ENCODE results near the gene KDM4B.

GRCh38 chr19:4971816-4972495 lies 3.0 kb downstream of the KDM4B start:
- TF ChIP-seq CEBPB (tag; IDR thresholded peaks at IDR 0.05), result no peak
- no peak for TF ChIP-seq E2F1 (CRISPR knock-in tag; IDR thresholded peaks at IDR 0.05)
- no peak for TF ChIP-seq ZBED1 (IDR thresholded peaks at IDR 0.05)
- no peak for TF ChIP-seq SNAPC5 (CRISPR knock-in tag; IDR thresholded peaks at IDR 0.05)
- no peak for TF ChIP-seq POLR2AphosphoS5 (IDR thresholded peaks at IDR 0.05; ENCODE audit: control insufficient read depth, insufficient read depth, low read depth, low read length)
- TF ChIP-seq CTCF (IDR thresholded peaks at IDR 0.05 in 2 of 3, conservative IDR thresholded peaks at IDR 0.05 in 1 of 3; ENCODE audit: insufficient read depth in 2 of 3, low read depth in 1 of 3, low read length in 3 of 3), result no peak
- TF ChIP-seq POLR3A (IDR thresholded peaks at IDR 0.05; ENCODE audit: borderline replicate concordance, extremely low read depth, insufficient read depth, insufficient read length), result no peak
- TF ChIP-seq, protein P1, sequence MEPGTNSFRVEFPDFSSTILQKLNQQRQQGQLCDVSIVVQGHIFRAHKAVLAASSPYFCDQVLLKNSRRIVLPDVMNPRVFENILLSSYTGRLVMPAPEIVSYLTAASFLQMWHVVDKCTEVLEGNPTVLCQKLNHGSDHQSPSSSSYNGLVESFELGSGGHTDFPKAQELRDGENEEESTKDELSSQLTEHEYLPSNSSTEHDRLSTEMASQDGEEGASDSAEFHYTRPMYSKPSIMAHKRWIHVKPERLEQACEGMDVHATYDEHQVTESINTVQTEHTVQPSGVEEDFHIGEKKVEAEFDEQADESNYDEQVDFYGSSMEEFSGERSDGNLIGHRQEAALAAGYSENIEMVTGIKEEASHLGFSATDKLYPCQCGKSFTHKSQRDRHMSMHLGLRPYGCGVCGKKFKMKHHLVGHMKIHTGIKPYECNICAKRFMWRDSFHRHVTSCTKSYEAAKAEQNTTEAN (CRISPR knock-in tag; IDR thresholded peaks at IDR 0.05), result no peak
- TF ChIP-seq, protein P2, sequence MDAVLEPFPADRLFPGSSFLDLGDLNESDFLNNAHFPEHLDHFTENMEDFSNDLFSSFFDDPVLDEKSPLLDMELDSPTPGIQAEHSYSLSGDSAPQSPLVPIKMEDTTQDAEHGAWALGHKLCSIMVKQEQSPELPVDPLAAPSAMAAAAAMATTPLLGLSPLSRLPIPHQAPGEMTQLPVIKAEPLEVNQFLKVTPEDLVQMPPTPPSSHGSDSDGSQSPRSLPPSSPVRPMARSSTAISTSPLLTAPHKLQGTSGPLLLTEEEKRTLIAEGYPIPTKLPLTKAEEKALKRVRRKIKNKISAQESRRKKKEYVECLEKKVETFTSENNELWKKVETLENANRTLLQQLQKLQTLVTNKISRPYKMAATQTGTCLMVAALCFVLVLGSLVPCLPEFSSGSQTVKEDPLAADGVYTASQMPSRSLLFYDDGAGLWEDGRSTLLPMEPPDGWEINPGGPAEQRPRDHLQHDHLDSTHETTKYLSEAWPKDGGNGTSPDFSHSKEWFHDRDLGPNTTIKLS (IDR thresholded peaks at IDR 0.05; ENCODE audit: borderline replicate concordance, low read depth), result no peak
- TF ChIP-seq YY1 (IDR thresholded peaks at IDR 0.05; ENCODE audit: borderline replicate concordance in 1 of 3, control insufficient read depth in 1 of 3, extremely low read depth in 1 of 3, insufficient read depth in 3 of 3, insufficient read length in 1 of 3, insufficient replicate concordance in 2 of 3, low read depth in 1 of 3, low read length in 2 of 3), result no peak
- TF ChIP-seq ELF4 (CRISPR knock-in tag; IDR thresholded peaks at IDR 0.05), result no peak
- no peak for TF ChIP-seq SMARCC2 (IDR thresholded peaks at IDR 0.05; ENCODE audit: low read depth)
- TF ChIP-seq, protein P3, sequence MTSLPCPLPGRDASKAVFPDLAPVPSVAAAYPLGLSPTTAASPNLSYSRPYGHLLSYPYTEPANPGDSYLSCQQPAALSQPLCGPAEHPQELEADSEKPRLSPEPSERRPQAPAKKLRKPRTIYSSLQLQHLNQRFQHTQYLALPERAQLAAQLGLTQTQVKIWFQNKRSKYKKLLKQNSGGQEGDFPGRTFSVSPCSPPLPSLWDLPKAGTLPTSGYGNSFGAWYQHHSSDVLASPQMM (CRISPR knock-in tag; IDR thresholded peaks at IDR 0.05), result no peak
- TF ChIP-seq NFYB (IDR thresholded peaks at IDR 0.05; ENCODE audit: extremely low read depth, insufficient read length), result no peak
